ENCODE data around the gene IL18BP. TPM values are rescaled to one million over a fixed set of nuclear protein-coding genes. Genes with fewer than 3 reads are reported as not detected.

IL18BP gene
- total and polyA plus RNA-seq, 9 of the 15 experiments (the other 6 are each of a cell fraction or from before 2014, with no cell fraction given): 0.34 to 9.4 (median 3.2) TPM

GRCh38 chr11:72012897-72013721, 14.4 kb downstream of the IL18BP start:
- intact Hi-C loops (cut with micrococcal nuclease): no loop called here
- no peak overlapping the region for H3K27ac ChIP-seq (ENCODE audit: extremely low read depth, low read depth, low read length)
- no peak overlapping the region for H2AFZ ChIP-seq (ENCODE audit: low read depth, low read length)
- H3K79me2 ChIP-seq (ENCODE audit: control insufficient read depth, insufficient read depth, low read length): no peaks in the 10 kb centered on the region
- no peak for TF ChIP-seq TRIM28 (IDR thresholded peaks at IDR 0.05)
- TF ChIP-seq RBM22 (IDR thresholded peaks at IDR 0.05; ENCODE audit: low read depth, low read length, poor library complexity, severe bottlenecking): peak; percentile 31
- no peak for TF ChIP-seq ELK3 (CRISPR knock-in tag; IDR thresholded peaks at IDR 0.05)
- no peak for TF ChIP-seq CBX2 (IDR thresholded peaks at IDR 0.05; ENCODE audit: insufficient read depth, low read length, poor library complexity, severe bottlenecking)
- no peak for TF ChIP-seq ADNP (tag; IDR thresholded peaks at IDR 0.05)
- no peak for TF ChIP-seq DPF2 (IDR thresholded peaks at IDR 0.05)
- no peak for TF ChIP-seq ARID3B (CRISPR knock-in tag; IDR thresholded peaks at IDR 0.05; ENCODE audit: borderline replicate concordance)
- no peak for TF ChIP-seq MCM5 (IDR thresholded peaks at IDR 0.05; ENCODE audit: low read depth)
- TF ChIP-seq ZNF583 (CRISPR knock-in tag; IDR thresholded peaks at IDR 0.05): no peak
- TF ChIP-seq LARP7 (IDR thresholded peaks at IDR 0.05): no peak
- peak; percentile 70 for TF ChIP-seq POLR2G (IDR thresholded peaks at IDR 0.05; ENCODE audit: low read depth, low read length)
- TF ChIP-seq ZFPM2 (CRISPR knock-in tag; IDR thresholded peaks at IDR 0.05): no peak
- TF ChIP-seq ZBTB17 (CRISPR knock-in tag; IDR thresholded peaks at IDR 0.05): no peak
- no peak for DNase-seq (ENCODE audit: extremely low read depth in 1 of 4, low spot score in 3 of 4)
- ATAC-seq: no peak
- peaks cover 5% of the 10 kb centered on the region; the same call in 1 of the 2 replicates for H4K20me1 ChIP-seq (replicated peaks; ENCODE audit: control insufficient read depth, insufficient read depth, low read length)
- H3K4me3 ChIP-seq: no peak overlapping the region
- CTCF ChIA-PET (ENCODE audit: low intra/inter-chr PET ratio): no interaction called here
- no peaks in the 10 kb centered on the region for H3K27me3 ChIP-seq (ENCODE audit: control insufficient read depth in 2 of 2, insufficient read depth in 2 of 2, low read length in 2 of 2)
- in situ Hi-C loops (cut with MboI): no loop called here
- H3K9me3 ChIP-seq (replicated peaks; ENCODE audit: control insufficient read depth, insufficient read depth, low read depth, low read length): no peaks in the 10 kb centered on the region
- H3K4me1 ChIP-seq (replicated peaks in 1 of 2; ENCODE audit: control insufficient read depth in 2 of 2, insufficient read depth in 2 of 2, low read length in 2 of 2): peaks cover 0 to 7% of the 10 kb centered on the region in 2 experiments; a peak in 1 of 5 replicates
- H3K36me3 ChIP-seq (ENCODE audit: control insufficient read depth, insufficient read depth, low read length): peaks cover 96% of the 10 kb centered on the region
- no TSS peak for BruUV-seq (replicated peaks)
- POLR2A ChIA-PET: interaction anchor here (0.6 to 2.2 kb wide), 6 partner anchors 10 to 418 kb away, joined by 3 to 7 read pairs (median 4); no protein-coding TSS in a partner anchor
- 88% methylated on average over 25 of the region's 33 CpGs for WGBS (ENCODE audit: insufficient coverage, low coverage, missing lambda C conversion rate)
- FAIRE-seq: no peak
- no peaks in the 10 kb centered on the region for H3K9me1 ChIP-seq (ENCODE audit: control insufficient read depth, insufficient read depth, low read length)
- H3K4me2 ChIP-seq (ENCODE audit: insufficient read depth, low read length): no peak overlapping the region
- peak overlapping the region in 1 of 2 experiments; percentile 10; a peak in 1 of 4 replicates for H3K9ac ChIP-seq (ENCODE audit: insufficient read depth in 1 of 2, low read depth in 2 of 2, low read length in 2 of 2)
